K562 (cell line): ENCODE results near the gene ARHGAP23. TPM values are rescaled to one million over a fixed set of nuclear protein-coding genes. Genes with fewer than 3 reads are reported as not detected.

Source experiments
- CEBPG ChIP-seq, 3 experiments: fragments of 200-800 bp in 1 of 3; sonication (Bioruptor generic) in 1 of 3; sonication (generic) in 1 of 3; formaldehyde crosslinking in 1 of 3; IDR thresholded peaks in 2 of 3; conservative IDR thresholded peaks in 1 of 3; 2 replicates each; pipeline versions ENCODE4 v1.6.1 to v1.8.0; 2016 to 2022; ENCODE audit warnings: missing compliant biosample characterization in 2 of 3, missing genetic modification characterization in 2 of 3, mild to moderate bottlenecking in 1 of 3, missing genetic modification reagents in 1 of 3
- CXXC5 ChIP-seq: fragments of 250-450 bp; sonication (Bioruptor Pico); IDR thresholded peaks from 2 replicates; pipeline ENCODE4 v1.8.0; 2022; ENCODE audit warnings: inconsistent platforms, mild to moderate bottlenecking, moderate library complexity
- ELF1 ChIP-seq: fragments of 200-800 bp; sonication (Bioruptor generic); IDR thresholded peaks from 2 replicates; pipeline ENCODE4 v1.6.1; 2016; ENCODE audit warnings: missing genetic modification characterization, missing compliant biosample characterization
- FOXK2 ChIP-seq, 2 experiments: fragments of 450-650 bp; IDR thresholded peaks in 1 of 2; conservative IDR thresholded peaks in 1 of 2; 2 replicates each; pipeline ENCODE4 v1.6.1; 2016; ENCODE audit warnings: low read depth in 2 of 2, mild to moderate bottlenecking in 1 of 2
- GATAD2B ChIP-seq: fragments of 450-650 bp; IDR thresholded peaks from 2 replicates; pipeline ENCODE4 v1.6.1; 2017; ENCODE audit warnings: mild to moderate bottlenecking, borderline replicate concordance
- HDAC1 ChIP-seq, 2 experiments: fragments of 450-650 bp; IDR thresholded peaks; 2 replicates each; pipeline ENCODE4 v1.6.1; 2016 to 2017; ENCODE audit warnings: inconsistent platforms in 1 of 2, mild to moderate bottlenecking in 1 of 2, moderate library complexity in 1 of 2
- JUND ChIP-seq, 2 experiments: IDR thresholded peaks; 2 replicates in 1 of 2; 3 replicates in 1 of 2; pipeline ENCODE4 v1.6.1; 2011; ENCODE audit warnings: borderline replicate concordance in 2 of 2, low read depth in 2 of 2, low read length in 2 of 2, improper control_type of control experiment in 1 of 2, missing biosample characterization in 1 of 2, missing genetic modification characterization in 1 of 2, missing genetic modification reagents in 1 of 2
- KLF16 ChIP-seq: IDR thresholded peaks from 2 replicates; pipeline ENCODE4 v1.6.1; 2016; ENCODE audit warnings: antibody characterized with exemption
- MAZ ChIP-seq, 2 experiments: fragments of 450-650 bp in 1 of 2; sonication (generic) in 1 of 2; formaldehyde crosslinking; IDR thresholded peaks in 1 of 2; conservative IDR thresholded peaks in 1 of 2; 2 replicates each; pipeline versions ENCODE4 v1.4.0 to v1.5.0; 2020; ENCODE audit warnings: mild to moderate bottlenecking in 1 of 2, missing genetic modification reagents in 1 of 2
- OTX1 ChIP-seq: fragments of 450-650 bp; formaldehyde crosslinking; IDR thresholded peaks from 2 replicates; pipeline ENCODE4 v1.4.0; 2022; ENCODE audit warnings: mild to moderate bottlenecking
- PKNOX1 ChIP-seq: fragments of 450-650 bp; IDR thresholded peaks from 2 replicates; pipeline ENCODE4 v1.6.1; 2016
- SMAD4 ChIP-seq: fragments of 250-450 bp; sonication (Bioruptor Pico); conservative IDR thresholded peaks from 2 replicates; pipeline ENCODE4 v1.8.0; 2021; ENCODE audit warnings: inconsistent platforms, mild to moderate bottlenecking, moderate library complexity
- TARDBP ChIP-seq: fragments of 450-650 bp; IDR thresholded peaks from 2 replicates; pipeline ENCODE4 v1.6.1; 2016
- THRB ChIP-seq: fragments of 450-650 bp; formaldehyde crosslinking; conservative IDR thresholded peaks from 2 replicates; pipeline ENCODE4 v1.4.0; 2022; ENCODE audit warnings: mild to moderate bottlenecking, missing genetic modification characterization
- ZBTB9 ChIP-seq: fragments of 450-650 bp; formaldehyde crosslinking; IDR thresholded peaks from 2 replicates; pipeline ENCODE4 v1.4.0; 2020; ENCODE audit warnings: mild to moderate bottlenecking, moderate library complexity
- ZNF75A ChIP-seq: fragments of 450-650 bp; formaldehyde crosslinking; IDR thresholded peaks from 2 replicates; pipeline ENCODE4 v1.4.0; 2020; ENCODE audit warnings: mild to moderate bottlenecking
- ZSCAN29 ChIP-seq: fragments of 450-650 bp; IDR thresholded peaks from 2 replicates; pipeline ENCODE4 v1.6.1; 2017
- polyA plus RNA-seq, 8 experiments: library from polyadenylated mRNA; depleted of rRNA in 4 of 8; stranded (reverse) in 5 of 8; unstranded in 3 of 8; fragments of >200 nt; fragmentation: Nextera tagmentation in 2 of 8; fragmentation: Illumina TruSeq in 1 of 8; extraction: Ambion mirVana in 2 of 8; extraction: Trizol in 1 of 8; gene quantifications; 2 replicates each; pipeline versions ENCODE4 v1.2.1 to v1.2.3, GENCODE V29; 2011 to 2014; ENCODE audit warnings: inconsistent platforms in 1 of 8, missing spikeins in 1 of 8
- total RNA-seq, 7 experiments: library from RNA; depleted of rRNA in 6 of 7; stranded (reverse); fragments of >200 nt in 6 of 7; fragmentation: Illumina TruSeq in 2 of 7; extraction: Trizol in 2 of 7; gene quantifications; 2 replicates each; pipeline versions ENCODE4 v1.2.1 to v1.2.3, GENCODE V29; 2011 to 2021; ENCODE audit warnings: low replicate concordance in 1 of 7
- TF ChIP-seq, protein P1 (sequence below): sonication (generic); formaldehyde crosslinking; IDR thresholded peaks from 2 replicates; pipeline ENCODE4 v1.8.0; 2023; ENCODE audit warnings: mild to moderate bottlenecking, missing genetic modification reagents

Gene ARHGAP23
- total and polyA plus RNA-seq, 9 of the 15 experiments (the other 6 are each of a cell fraction or from before 2014, with no cell fraction given): 0.01 to 2.7 (median 0.70) TPM

DNA sequence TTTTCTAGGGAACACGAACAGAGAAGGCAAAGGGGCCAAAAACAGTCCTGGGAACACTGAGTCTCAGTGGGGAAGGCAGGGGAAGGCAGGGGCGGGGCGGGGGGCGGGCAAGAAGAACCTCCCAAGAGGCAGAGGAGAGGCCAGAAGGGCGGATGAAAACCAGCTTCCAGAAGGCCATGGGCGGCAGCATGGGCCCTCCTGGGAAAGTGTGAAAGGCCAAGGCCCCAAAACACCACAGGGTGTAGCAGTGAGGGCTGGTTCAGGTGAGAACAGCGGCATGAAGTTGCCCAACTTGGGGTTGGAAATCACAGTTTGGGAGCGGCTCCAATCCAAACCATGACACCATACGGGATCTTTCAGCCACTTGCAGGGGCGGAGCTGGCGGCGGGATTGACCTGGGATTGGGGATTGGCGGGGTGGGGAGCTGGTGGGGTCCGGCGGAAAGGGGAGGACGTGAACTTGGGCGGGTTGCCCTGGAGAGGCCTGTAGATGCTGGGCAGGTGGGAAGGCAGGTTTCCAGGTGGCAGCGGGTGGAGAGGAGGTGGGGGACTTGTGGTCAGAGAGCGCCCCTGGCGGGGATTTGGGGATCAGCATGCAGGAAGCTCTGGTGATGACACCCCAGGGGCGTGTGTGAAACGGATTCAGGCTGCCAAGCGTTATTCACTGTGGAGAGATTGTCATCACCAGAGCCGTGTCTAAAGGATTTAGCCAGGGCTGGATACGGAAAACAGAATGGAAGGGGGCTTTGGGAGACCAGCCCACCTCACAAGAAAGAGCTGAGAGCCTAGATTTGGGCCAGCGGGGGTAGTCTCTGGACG is 80.9 kb downstream of the ARHGAP23 start (continued):
- peak; percentile 43; the same call in 1 of the 2 replicates for TF ChIP-seq JUND (IDR thresholded peaks at IDR 0.05; ENCODE audit: borderline replicate concordance, low read depth, low read length)
- peak; percentile 31; the same call in 1 of the 3 replicates for TF ChIP-seq JUND (tag; IDR thresholded peaks at IDR 0.05; ENCODE audit: borderline replicate concordance, low read depth, low read length)
- TF ChIP-seq HDAC1 (IDR thresholded peaks at IDR 0.05): peak in 1 of 2 experiments; percentile 48; a peak in 1 of 4 replicates
- TF ChIP-seq SMAD4 (CRISPR knock-in tag): 0 out of 2 replicates have a peak, but pooled peaks have one; percentile 15
- TF ChIP-seq CXXC5 (CRISPR knock-in tag): peak; percentile 31; the same call in 1 of the 2 replicates
- TF ChIP-seq ZBTB9: no peak
- 0 out of 2 replicates have a peak, but pooled peaks have one; percentile 36 for TF ChIP-seq KLF16
- peak; percentile 26; the same call in 1 of the 2 replicates for TF ChIP-seq PKNOX1
- TF ChIP-seq ZSCAN29: 0 out of 2 replicates have a peak, but pooled peaks have one; percentile 25
- peak; percentile 82 for TF ChIP-seq CEBPG (CRISPR knock-in tag; IDR thresholded peaks at IDR 0.05)
- TF ChIP-seq CEBPG (tag; conservative IDR thresholded peaks at IDR 0.05 in 1 of 2, IDR thresholded peaks at IDR 0.05 in 1 of 2): peak in 1 of 2 experiments; percentile 71; a peak in 2 of 4 replicates
- peak in 1 of 2 experiments; percentile 41; a peak in 1 of 4 replicates for TF ChIP-seq MAZ (CRISPR knock-in tag; conservative IDR thresholded peaks at IDR 0.05 in 1 of 2, IDR thresholded peaks at IDR 0.05 in 1 of 2)
- peak in 1 of 2 experiments; percentile 47; a peak in 1 of 4 replicates for TF ChIP-seq FOXK2 (conservative IDR thresholded peaks at IDR 0.05 in 1 of 2, IDR thresholded peaks at IDR 0.05 in 1 of 2; ENCODE audit: low read depth in 2 of 2)
- no peak for TF ChIP-seq ZNF75A (CRISPR knock-in tag)
- TF ChIP-seq THRB (CRISPR knock-in tag): 0 out of 2 replicates have a peak, but pooled peaks have one; percentile 47
- TF ChIP-seq OTX1 (CRISPR knock-in tag): 0 out of 2 replicates have a peak, but pooled peaks have one; percentile 26
- 0 out of 2 replicates have a peak, but pooled peaks have one; percentile 14 for TF ChIP-seq GATAD2B
- TF ChIP-seq ELF1 (tag): peak; percentile 76
- peak; percentile 28; the same call in 1 of the 2 replicates for TF ChIP-seq TARDBP
- TF ChIP-seq, protein P1, sequence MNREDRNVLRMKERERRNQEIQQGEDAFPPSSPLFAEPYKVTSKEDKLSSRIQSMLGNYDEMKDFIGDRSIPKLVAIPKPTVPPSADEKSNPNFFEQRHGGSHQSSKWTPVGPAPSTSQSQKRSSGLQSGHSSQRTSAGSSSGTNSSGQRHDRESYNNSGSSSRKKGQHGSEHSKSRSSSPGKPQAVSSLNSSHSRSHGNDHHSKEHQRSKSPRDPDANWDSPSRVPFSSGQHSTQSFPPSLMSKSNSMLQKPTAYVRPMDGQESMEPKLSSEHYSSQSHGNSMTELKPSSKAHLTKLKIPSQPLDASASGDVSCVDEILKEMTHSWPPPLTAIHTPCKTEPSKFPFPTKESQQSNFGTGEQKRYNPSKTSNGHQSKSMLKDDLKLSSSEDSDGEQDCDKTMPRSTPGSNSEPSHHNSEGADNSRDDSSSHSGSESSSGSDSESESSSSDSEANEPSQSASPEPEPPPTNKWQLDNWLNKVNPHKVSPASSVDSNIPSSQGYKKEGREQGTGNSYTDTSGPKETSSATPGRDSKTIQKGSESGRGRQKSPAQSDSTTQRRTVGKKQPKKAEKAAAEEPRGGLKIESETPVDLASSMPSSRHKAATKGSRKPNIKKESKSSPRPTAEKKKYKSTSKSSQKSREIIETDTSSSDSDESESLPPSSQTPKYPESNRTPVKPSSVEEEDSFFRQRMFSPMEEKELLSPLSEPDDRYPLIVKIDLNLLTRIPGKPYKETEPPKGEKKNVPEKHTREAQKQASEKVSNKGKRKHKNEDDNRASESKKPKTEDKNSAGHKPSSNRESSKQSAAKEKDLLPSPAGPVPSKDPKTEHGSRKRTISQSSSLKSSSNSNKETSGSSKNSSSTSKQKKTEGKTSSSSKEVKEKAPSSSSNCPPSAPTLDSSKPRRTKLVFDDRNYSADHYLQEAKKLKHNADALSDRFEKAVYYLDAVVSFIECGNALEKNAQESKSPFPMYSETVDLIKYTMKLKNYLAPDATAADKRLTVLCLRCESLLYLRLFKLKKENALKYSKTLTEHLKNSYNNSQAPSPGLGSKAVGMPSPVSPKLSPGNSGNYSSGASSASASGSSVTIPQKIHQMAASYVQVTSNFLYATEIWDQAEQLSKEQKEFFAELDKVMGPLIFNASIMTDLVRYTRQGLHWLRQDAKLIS (CRISPR knock-in tag): no peak
